DMS114 treated with DMSO at 0.1 percent for 48 hours (cell line): Measurements from ENCODE around the gene FMO5.
A peak's percentile ranks its signal among the peaks of the same experiment; 100 is the strongest.

ENCODE experiments used
- DNase-seq: peaks from one replicate; lab custom pipeline; 2025; ENCODE audit not compliant: unreplicated experiment; lab: John Stamatoyannopoulos, UW

Gene FMO5, protein sequence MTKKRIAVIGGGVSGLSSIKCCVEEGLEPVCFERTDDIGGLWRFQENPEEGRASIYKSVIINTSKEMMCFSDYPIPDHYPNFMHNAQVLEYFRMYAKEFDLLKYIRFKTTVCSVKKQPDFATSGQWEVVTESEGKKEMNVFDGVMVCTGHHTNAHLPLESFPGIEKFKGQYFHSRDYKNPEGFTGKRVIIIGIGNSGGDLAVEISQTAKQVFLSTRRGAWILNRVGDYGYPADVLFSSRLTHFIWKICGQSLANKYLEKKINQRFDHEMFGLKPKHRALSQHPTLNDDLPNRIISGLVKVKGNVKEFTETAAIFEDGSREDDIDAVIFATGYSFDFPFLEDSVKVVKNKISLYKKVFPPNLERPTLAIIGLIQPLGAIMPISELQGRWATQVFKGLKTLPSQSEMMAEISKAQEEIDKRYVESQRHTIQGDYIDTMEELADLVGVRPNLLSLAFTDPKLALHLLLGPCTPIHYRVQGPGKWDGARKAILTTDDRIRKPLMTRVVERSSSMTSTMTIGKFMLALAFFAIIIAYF

DNA sequence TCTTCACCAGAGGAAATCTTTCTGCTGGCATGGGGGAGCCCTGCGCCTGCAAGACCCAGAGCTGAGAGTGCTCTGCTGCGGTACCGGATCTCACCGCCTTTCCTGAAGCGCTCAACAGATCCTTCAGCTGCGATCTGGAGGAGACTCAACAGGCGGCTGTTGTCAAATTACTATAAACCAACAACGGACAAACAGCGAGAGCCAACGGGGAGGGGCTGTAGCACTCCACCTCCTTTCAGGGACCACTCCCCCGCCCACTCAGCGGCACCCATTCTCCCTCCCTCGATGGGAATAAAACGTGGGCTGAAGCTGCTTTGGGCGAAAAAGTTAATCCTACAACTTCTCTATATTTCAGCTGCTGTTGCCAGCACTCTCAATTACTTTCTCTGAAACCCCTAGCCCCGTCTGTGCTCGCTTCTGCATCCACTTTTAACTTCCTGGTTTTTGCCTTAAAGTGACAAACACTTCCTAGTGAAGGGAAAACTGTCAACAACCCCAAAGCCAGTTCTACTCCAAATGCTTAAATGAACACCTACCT is at the start of gene FMO5:
FMO5 (minus strand) TSS at position 147 of the 538 bp plus-strand sequence. CDS start 310 bp downstream, outside the sequence.
- peak; percentile 75 for DNase-seq

DNA sequence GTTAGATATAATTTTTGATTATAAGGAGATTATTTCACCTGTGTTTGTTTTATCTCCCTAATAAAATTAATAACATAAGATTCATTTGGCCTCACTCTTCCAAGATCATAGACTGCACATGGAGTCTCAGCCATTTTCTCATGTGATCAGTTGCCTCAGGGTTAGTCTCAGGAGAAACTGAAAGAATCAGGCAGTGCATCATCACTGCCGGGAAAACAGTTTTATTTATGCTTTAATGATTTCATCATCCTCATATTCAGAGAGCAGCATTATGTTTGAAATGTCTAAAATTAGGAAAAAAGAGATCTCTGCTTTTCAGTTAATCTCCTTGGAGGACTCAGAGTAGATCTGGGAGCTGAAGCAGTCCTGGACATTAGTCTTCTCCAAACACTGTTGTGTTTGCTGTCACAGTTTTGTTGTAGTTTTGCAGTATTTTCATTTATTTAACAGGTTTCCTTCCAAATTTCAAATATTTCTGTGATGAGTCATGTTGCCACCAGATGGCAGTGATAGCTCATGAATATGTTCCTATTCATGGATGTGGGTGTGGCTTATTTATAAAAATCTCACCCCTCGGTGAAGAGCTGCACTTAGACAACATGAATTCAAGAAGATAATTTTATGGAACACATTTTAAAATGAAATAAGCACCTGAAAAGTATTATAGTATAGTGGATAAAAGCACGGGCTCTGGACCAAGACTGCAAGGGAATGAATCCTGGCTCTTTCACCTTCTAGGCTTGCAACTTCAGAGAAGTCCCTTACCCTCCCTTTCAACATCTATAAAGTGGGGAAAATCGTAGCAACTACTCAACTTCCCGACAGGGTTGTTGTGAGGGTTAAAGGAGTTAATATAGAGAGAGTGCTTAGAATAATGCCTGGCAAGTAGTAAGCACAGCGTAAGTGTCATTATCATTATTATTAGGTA is 48.5 kb upstream of the FMO5 start:
- DNase-seq = peak; percentile 54

DNA sequence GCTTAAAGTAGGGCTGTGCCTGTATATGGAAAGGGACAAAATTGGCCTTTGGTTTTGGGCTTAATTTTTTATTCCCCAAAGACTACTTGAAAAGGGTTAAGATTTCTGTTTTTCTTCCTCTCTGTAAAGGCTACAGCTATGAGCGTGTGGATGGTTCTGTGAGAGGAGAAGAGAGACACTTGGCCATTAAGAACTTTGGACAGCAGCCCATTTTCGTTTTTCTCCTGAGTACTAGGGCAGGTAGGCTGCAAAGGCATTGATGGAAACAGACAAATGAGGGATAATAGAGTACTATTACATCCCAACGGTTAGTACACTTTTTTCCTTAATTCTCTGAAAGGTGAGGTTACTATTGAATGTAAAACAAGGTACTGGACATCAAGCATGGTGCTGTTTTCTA is 46.9 kb upstream of the FMO5 start:
- DNase-seq = no peak

DNA sequence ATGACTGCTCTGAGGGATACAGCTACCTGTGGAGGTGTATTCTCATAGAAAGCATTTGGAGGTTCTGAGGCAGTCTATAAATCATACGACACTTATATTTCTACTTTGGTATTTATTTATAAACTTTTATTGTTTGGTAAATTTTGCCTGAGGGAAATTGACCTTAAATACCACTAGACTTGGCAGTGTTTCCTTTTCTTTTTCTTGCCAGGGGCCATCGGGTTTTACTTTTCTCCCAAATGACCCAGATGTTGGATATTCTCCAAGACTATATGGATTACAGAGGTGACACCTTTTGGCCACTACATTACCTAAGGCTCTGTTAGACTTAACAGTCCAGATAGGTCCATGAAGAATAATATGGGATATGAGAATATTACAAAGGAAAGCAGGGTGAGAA is 45.6 kb upstream of the FMO5 start:
- DNase-seq = no peak

GRCh38 chr1:147267711-147268110 is 42.6 kb upstream of the FMO5 start:
- DNase-seq = no peak

- DNase-seq = no peak
These were observed 41.2 kb upstream of the FMO5 start for GRCh38 chr1:147266381-147266780.

DNA sequence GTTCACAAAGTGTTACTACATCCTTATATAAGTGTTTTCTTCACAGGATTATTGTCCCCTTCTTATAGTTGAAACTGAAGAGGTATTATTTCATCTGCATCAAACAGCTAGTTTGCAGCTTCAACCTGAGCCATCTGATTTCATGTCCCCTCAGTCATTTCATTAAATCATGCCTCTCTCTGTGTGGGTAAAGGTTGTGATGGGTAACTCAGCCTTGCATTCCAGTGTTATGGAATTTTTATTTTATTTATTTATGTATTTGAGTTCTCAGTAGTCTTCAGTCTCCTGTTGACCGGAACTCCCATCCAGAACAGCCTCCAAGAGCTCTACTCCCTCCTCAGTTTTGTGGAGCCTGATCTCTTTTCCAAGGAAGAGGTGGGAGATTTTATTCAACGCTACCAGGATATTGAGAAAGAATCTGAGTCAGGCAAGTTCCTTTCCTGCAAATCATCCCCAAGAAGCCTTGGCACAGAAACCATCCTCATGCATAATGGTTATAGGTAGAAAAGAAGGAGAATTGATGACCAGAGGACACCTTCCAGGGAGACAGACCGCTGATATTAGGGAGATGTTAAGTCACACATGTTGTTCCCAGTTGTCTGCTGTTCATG is 39.1 kb upstream of the FMO5 start:
- no peak for DNase-seq

GRCh38 chr1:147260956-147261355 is 35.8 kb upstream of the FMO5 start:
- DNase-seq = no peak

DNA sequence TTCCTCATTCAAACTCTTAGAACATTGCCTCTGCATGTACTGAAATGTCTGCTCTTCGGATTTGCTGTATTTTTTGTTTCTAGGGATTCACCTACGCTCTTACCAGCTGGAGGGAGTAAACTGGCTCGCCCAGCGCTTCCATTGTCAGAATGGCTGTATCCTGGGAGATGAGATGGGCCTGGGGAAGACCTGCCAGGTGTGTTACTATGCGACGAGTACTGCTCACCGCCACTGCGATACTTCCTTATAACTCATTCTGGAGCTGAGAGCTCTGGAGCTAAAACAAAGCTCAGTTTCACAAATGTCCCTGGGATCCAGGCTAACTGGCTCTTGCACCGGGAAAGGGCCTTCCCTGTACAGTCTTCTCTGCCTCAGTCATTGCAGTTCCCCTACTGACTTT is 27.4 kb upstream of the FMO5 start:
- no peak for DNase-seq

- no peak for DNase-seq
These were observed 22.6 kb upstream of the FMO5 start for GRCh38 chr1:147247656-147248238.

GRCh38 chr1:147246910-147247655 is 21.9 kb upstream of the FMO5 start:
- DNase-seq = no peak

- DNase-seq = no peak
These were observed 21.0 kb upstream of the FMO5 start for GRCh38 chr1:147246044-147246690.

DNA sequence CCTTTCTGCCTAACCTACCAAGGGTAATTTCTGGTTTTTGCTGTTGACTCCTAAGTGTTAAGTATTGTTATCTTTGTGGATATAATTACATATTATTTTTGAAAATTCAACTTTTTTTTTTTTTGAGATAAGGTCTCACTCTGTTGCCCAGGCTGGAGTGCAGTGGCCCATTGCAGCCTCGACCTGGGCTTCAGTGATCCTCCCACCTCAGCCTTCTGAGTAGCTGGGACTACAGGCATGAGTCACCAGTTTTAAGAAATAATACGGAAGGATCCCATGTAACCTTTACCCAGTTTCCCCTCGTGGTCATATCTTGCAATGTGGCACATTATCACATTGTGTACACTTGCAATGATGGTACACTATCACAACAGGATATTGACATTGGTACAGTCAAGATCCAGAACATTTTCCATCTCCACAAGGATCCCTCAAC is 20.5 kb upstream of the FMO5 start:
- no peak for DNase-seq

GRCh38 chr1:147245129-147245528 is 20.0 kb upstream of the FMO5 start:
- DNase-seq = no peak

DNA sequence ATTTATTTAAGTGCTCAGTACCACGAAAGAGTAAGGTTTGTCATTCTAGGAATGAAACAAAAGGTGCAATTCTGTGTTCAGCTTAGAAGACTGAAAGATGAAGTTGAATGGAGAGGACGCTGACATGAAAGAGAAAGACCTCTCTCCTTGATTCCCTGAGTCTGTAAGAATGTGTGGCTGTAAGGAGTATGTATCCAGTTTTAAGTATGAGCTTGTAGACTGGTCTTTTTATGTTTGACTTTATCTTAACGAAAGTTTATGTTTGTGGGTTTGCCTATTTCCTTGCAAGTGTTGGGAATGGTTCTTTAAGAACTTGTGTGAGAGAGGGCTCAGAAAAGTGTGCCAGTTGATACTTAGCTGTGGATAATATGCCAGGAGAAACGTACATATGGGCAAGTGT is 18.7 kb upstream of the FMO5 start:
- DNase-seq = no peak

DNA sequence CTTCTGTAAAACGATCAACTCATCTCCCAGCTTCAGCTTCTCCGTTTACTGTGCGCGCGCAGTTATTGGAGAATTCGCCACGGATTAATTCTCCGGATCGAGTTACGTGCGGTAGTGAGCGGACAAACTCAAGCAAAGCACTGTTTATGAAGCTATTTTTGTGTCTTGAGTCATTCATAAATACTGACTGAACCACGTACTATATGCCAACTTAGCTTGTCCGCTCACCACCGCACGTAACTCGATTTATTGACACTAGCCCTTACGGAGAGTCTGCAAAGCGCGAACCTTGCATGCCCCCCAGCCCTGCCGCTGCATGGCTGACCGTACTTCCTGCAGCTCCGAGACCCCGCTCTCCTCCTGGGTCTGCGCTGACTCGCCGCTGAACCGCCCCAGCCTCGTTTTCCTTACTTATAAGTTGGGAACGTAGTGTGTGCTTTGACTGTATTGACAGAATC is 18.1 kb upstream of the FMO5 start:
- DNase-seq = peak; percentile 76

GRCh38 chr1:147242449-147243227 is 17.5 kb upstream of the FMO5 start, which contains the start of gene CHD1L:
Gene CHD1L, plus strand, starts transcription at chr1:147242684. Its CDS starts 20 bp downstream, at chr1:147242704.
- DNase-seq = peak; percentile 95

DNA sequence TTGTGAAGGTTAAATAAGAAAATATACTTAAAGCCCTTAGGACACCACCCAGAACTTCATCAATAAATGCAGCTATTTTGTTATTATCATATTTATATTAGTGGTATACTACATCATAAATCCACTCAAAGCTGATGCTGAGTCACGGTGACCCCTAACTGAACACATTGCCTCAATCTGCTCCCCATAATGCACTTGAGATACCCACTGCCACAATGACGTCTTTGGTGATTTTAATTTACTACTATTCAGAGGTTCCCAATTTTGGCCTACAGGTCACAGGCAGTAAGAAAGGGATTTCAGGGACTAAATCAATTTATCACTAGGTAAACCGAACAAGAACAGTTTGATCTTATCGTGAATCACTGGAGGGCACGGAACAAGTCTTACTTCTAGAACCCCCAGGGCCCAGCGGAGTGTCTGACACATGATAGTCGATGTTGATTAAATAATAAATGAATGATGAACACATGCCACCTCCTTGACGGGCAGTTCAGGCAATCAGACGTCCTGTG is 16.9 kb upstream of the FMO5 start:
- DNase-seq = no peak
